Ovary (tissue), 9 donors: ENCODE results near the gene STK11IP. TPM values are rescaled to one million over a fixed set of nuclear protein-coding genes. Genes with fewer than 3 reads are reported as not detected.

ENCODE experiments used
- DNase-seq, 5 donors: peaks; one replicate each; pipeline ENCODE4 v3.0.0-alpha.2; 2019 to 2020
- H3K27ac ChIP-seq, 2 donors: fragments of 200-600 bp; one replicate each; pipeline versions ENCODE4 v1.5.1 to v1.8.0; 2019 to 2022
- H3K27me3 ChIP-seq: fragments of 200-600 bp; one replicate; pipeline ENCODE4 v1.8.0; 2022
- H3K36me3 ChIP-seq: fragments of 200-600 bp; sonication (generic); one replicate; pipeline ENCODE4 v1.5.1; 2019
- H3K4me1 ChIP-seq: one replicate; pipeline ENCODE4 v1.8.1; 2013; ENCODE audit warnings: mild to moderate bottlenecking, moderate library complexity; ENCODE audit not compliant: insufficient read depth
- H3K4me3 ChIP-seq: fragments of 200-600 bp; sonication (generic); one replicate; pipeline ENCODE4 v1.5.1; 2017
- H3K9me3 ChIP-seq, 2 donors: fragments of 200-600 bp in 1 of 2; sonication (generic) in 1 of 2; one replicate each; pipeline versions ENCODE4 v1.5.1 to v1.8.1; 2013 to 2019; ENCODE audit warnings: mild to moderate bottlenecking in 1 of 2, moderate library complexity in 1 of 2
- EP300 ChIP-seq: sonication (generic); formaldehyde crosslinking; IDR thresholded peaks from one replicate; pipeline ENCODE4 v1.6.1; 2017; ENCODE audit warnings: antibody characterized with exemption
- POLR2A ChIP-seq: fragments of 450-650 bp; IDR thresholded peaks from one replicate; pipeline ENCODE4 v1.6.1; 2017; ENCODE audit warnings: antibody characterized with exemption, mild to moderate bottlenecking, moderate library complexity
- WGBS, 3 donors: extraction: QIAGEN DNeasy Blood & Tissue Kit in 1 of 3; methylation state at CpG; one replicate each; pipeline versions ENCODE4 v1.1.5 to v1.1.7; 2013 to 2017; 5-methylcytosine and 5-hydroxymethylcytosine counted together
- intact Hi-C, 4 donors: fragments of 100-400 bp; cut with DNase I; formaldehyde crosslinking; loops; one replicate each; pipeline versions ENCODE4 v1.11.0 to v1.15.1; 2022 to 2023
- polyA plus RNA-seq, 2 donors: library from polyadenylated mRNA; stranded (reverse); fragments of 200-250 nt in 1 of 2; fragments of 350-450 nt in 1 of 2; fragmentation: Illumina TruSeq in 1 of 2; extraction: RNeasy Lipid Tissue Mini Kit (QIAGEN cat#74804) in 1 of 2; gene quantifications; one replicate each; pipeline ENCODE4 v1.2.3, GENCODE V29; 2013 to 2014
- total RNA-seq, 7 donors: library from RNA; depleted of rRNA in 2 of 7; stranded (reverse); fragments of >200 nt in 2 of 7; fragmentation: NEBNext Ultra II Directional in 3 of 7; extraction: Animal tissue kit (Norgen Biotek cat#: 25700) in 3 of 7; gene quantifications; one replicate each; pipeline versions ENCODE4 v1.1.0 to v1.2.4, GENCODE V29; 2016 to 2023
- TF ChIP-seq, protein P1 (sequence below), 3 donors: fragments of 450-650 bp in 2 of 3; fragments of 200-600 bp in 1 of 3; IDR thresholded peaks; one replicate each; pipeline versions ENCODE4 v1.5.1 to v1.8.0; 2016 to 2022; ENCODE audit warnings: antibody characterized with exemption in 3 of 3, mild to moderate bottlenecking in 1 of 3
- donor health status: DM: no; HTN: no; CAD: no; lungs with moderate emphysema.
- donor health status: DM: no; HTN: no; CAD: no.
- donor health status: Bipolar disorder and iron deficiency.
- donor health status: DM: yes; HTN: yes; CAD: no.
- donor health status: DM: no; HTN: no; CAD: no.
- donor health status: DM: yes; HTN: yes; CAD: no.

Gene STK11IP
- total and polyA plus RNA-seq, 9 donors, result 9.2 to 73.7 (median 43.8) TPM

DNA sequence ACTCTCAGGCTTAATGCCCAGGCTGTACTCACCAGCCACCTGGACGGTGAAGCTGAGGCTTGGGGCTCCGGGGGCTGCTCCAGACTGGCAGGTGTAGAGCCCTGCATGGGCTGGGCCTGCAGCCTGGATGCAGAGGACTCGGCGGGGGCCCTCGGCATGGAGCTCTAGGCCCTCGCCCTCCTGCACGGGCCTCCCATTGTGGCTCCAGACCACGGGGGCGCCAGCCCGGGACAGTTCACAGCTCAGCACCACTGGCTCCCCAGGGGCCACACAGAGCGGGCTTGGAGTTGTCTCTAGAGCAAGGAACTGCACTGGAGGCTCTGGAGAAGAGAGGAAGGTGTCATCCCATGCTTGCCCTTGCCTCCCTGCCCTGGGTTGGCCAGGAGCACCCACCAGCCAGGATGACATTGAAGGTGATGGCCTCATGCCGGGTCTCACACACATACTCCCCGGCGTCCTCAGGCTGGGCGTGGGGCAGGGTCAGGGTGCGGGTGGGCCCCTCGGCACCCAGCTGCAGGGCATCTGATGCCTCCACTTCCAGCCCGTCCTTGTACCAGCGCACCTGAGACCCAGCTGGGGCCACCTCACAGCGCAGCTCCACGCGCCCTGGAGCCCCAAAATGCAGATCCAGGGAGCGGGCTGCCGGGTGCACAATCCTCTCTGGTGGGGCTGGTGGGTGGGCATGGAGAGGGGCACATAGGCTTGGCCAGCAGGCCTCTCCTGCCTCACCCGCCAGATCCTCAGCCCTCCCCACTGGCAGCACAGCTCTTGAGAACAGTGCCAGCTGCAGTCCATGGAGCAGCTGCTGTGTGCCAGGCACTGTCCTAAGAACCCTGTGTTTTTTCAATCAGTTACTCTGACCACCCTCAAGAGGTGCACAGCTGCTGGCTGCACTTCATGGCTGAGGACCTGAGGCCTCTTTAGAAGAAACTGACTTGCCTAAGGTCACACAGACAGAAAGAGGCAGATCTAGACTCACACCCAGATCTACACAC is 39.6 kb upstream of the STK11IP start:
- H3K4me1 ChIP-seq, result peaks cover 4% of the 10 kb centered on the region
- no peaks in the 10 kb centered on the region for H3K27me3 ChIP-seq
- 86 to 92% (median 91%) methylated on average over 13 to 25 of the region's 25 CpGs for whole genome bisulfite sequencing, 3 donors
- no peak overlapping the region for H3K27ac ChIP-seq
- intact Hi-C loops, result loop anchor here in 2 of 4 donors (5.0 kb wide), 2 partner anchors 79 to 84 kb away; no protein-coding TSS in a partner anchor
- DNase-seq, result peak in 1 of 5 donors; percentile 44
- TF ChIP-seq POLR2A, result no peak
- no peak for TF ChIP-seq EP300
- TF ChIP-seq, protein P1, sequence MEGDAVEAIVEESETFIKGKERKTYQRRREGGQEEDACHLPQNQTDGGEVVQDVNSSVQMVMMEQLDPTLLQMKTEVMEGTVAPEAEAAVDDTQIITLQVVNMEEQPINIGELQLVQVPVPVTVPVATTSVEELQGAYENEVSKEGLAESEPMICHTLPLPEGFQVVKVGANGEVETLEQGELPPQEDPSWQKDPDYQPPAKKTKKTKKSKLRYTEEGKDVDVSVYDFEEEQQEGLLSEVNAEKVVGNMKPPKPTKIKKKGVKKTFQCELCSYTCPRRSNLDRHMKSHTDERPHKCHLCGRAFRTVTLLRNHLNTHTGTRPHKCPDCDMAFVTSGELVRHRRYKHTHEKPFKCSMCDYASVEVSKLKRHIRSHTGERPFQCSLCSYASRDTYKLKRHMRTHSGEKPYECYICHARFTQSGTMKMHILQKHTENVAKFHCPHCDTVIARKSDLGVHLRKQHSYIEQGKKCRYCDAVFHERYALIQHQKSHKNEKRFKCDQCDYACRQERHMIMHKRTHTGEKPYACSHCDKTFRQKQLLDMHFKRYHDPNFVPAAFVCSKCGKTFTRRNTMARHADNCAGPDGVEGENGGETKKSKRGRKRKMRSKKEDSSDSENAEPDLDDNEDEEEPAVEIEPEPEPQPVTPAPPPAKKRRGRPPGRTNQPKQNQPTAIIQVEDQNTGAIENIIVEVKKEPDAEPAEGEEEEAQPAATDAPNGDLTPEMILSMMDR (IDR thresholded peaks at IDR 0.05), result no peak
- H3K4me3 ChIP-seq, result no peak overlapping the region
- no peaks in the 10 kb centered on the region for H3K36me3 ChIP-seq
- no peaks in the 10 kb centered on the region for H3K9me3 ChIP-seq

DNA sequence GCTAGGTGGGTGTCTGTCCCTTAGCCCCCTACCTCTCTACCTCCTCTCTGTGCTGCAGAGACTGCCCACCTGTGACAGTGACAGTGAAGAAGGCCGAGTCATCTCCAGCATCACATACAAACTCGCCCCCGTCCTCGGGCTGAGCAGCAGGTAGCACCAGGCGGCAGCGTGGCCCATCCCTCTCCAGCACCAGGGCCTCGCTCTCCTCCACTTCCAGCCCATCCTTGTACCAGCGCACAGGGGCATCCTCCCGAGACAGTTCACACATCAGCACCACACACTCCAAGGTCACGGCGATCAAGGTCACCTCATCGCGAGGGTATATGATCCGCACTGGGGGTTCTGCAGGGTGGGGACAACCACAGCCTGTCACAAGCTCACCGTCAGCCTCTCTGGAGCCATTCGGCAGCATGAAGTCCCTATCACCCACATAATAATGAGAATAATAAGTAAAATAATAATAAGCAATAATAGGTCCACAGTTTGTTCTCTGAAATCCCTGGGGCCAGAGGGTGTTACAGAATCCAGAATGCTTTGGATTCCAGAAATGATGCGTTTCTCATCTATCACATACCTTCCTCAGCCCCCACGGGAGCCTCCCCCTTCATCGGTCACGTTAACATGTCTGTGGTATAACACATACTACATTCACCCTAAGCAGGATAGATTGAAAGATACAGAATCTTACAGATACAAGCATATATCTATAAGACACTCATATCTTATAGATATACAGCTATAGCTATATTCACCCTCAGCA is 38.3 kb upstream of the STK11IP start:
- no peaks in the 10 kb centered on the region for H3K9me3 ChIP-seq
- 56 to 76% (median 57%) methylated on average over 20 of the region's 20 CpGs for WGBS, 3 donors
- no peak overlapping the region for H3K4me3 ChIP-seq
- H3K36me3 ChIP-seq, result no peaks in the 10 kb centered on the region
- peaks cover 4% of the 10 kb centered on the region for H3K4me1 ChIP-seq
- no peak overlapping the region for H3K27ac ChIP-seq
- H3K27me3 ChIP-seq, result no peaks in the 10 kb centered on the region
- peak in 3 of 5 donors; percentile 27 to 42 (median 32) for DNase-seq
- intact Hi-C loops, result loop anchor here in 2 of 4 donors (5.0 kb wide), 2 partner anchors 78 to 83 kb away; no protein-coding TSS in a partner anchor
- TF ChIP-seq POLR2A (no peak), EP300 (no peak)
- TF ChIP-seq, protein P1 (IDR thresholded peaks at IDR 0.05), result no peak

DNA sequence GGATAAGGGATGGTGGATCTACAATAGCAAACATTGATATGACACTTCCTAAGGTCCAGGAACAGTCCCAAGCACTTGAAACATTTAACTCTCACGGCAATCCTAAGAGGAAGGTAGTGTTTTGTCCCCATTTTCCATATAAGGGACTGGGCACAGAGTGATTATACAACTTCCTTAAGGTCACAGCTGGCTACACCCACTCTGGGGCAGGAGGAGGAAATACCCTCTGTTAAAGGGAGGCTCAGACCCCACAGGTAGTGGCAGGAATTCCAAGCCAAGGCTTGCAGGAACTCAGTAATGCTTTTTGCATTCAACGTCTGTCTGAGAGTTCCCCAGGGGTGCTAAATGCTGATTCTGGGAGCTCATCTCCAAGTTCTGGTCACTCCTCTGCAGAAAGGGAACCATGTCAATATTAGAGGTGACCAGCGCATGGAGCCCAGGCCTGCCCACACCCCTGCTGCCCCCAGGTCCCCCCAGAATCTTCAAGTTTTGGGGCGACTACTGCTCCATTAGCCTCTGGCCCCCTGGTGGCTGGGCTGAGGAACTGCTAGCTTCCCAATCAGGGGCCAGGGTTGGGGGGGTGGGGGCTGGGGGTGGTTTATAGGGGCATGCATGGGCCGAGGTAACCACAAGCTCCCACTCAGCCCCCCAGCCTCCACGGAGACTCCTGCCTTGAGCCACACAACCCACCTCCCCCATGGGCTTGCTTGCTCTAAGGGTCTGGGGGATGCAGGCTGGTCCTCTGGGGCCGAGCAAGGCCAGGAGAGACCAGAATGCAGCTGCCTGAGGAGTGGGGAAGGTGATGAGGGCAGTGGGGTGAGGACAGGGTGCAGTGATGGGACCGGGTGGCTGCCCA is 37.4 kb upstream of the STK11IP start:
- 25 to 28% (median 27%) methylated on average over 8 of the region's 8 CpGs for WGBS, 3 donors
- no peaks in the 10 kb centered on the region for H3K36me3 ChIP-seq
- peak overlapping the region in 1 of 2 donors; percentile 38 for H3K27ac ChIP-seq
- no peak overlapping the region for H3K4me3 ChIP-seq
- no peaks in the 10 kb centered on the region for H3K9me3 ChIP-seq
- intact Hi-C loops, result loop anchor here in 1 of 4 donors (5.0 kb wide), 1 partner anchor 67 kb away; the partner anchor contains the start of gene SLC4A3
- peaks cover 4% of the 10 kb centered on the region for H3K4me1 ChIP-seq
- TF ChIP-seq, protein P1 (IDR thresholded peaks at IDR 0.05), result peak; percentile 25 to 49 (median 32)
- TF ChIP-seq EP300, result no peak
- peak; percentile 21 to 48 (median 28) for DNase-seq
- no peaks in the 10 kb centered on the region for H3K27me3 ChIP-seq

DNA sequence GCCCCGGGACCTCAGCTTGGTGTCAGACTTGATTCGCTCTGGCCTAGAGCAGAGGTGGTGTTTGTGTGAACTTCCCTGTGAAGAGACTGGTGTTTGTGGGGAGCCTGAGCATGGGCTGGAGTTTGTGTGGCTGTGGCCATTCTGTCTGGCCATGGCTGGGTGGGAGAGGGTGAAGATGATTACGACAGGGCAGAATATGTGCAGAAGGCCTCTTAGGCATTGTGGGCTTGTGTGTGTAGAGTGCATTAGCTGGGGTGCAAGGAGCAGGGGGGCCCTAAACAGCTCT is 36.8 kb upstream of the STK11IP start:
- 72 to 82% (median 78%) methylated on average over 3 of the region's 3 CpGs for WGBS, 3 donors
- TF ChIP-seq, protein P1 (IDR thresholded peaks at IDR 0.05), result no peak
- no peak for TF ChIP-seq EP300
- no peak for TF ChIP-seq POLR2A
- intact Hi-C loops, result loop anchor here in 1 of 4 donors (5.0 kb wide), 1 partner anchor 66 kb away; the partner anchor contains the start of gene SLC4A3
- Histone ChIP-seq H3K27me3 (no peaks in the 10 kb centered on the region), H3K27ac (peak overlapping the region in 1 of 2 donors; percentile 38), H3K9me3 (no peaks in the 10 kb centered on the region), H3K4me3 (no peak overlapping the region), H3K36me3 (no peaks in the 10 kb centered on the region), H3K4me1 (peaks cover 4% of the 10 kb centered on the region)
- no peak for DNase-seq
